Liver (tissue), 9 donors: ENCODE results near the gene PEAK1. TPM values are rescaled to one million over a fixed set of nuclear protein-coding genes. Genes with fewer than 3 reads are reported as not detected.

ENCODE experiments used
- DNase-seq: peaks from one replicate; pipeline ENCODE4 v3.0.0-alpha.2; 2017; ENCODE audit warnings: low spot score
- H3K27ac ChIP-seq, 2 donors: one replicate each; pipeline ENCODE4 v1.7.0; 2013; ENCODE audit warnings: inconsistent platforms in 2 of 2, low read length in 2 of 2, control low read depth in 1 of 2, low read depth in 1 of 2, mild to moderate bottlenecking in 1 of 2
- H3K27me3 ChIP-seq, 4 donors: one replicate each; pipeline versions ENCODE4 v1.6.1 to v1.7.0; 2013; ENCODE audit warnings: low read length in 3 of 4, inconsistent platforms in 1 of 4, mild to moderate bottlenecking in 1 of 4, moderate library complexity in 1 of 4; ENCODE audit not compliant: control insufficient read depth in 4 of 4, insufficient read depth in 4 of 4
- H3K36me3 ChIP-seq, 4 donors: one replicate each; pipeline versions ENCODE4 v1.6.1 to v1.7.0; 2013; ENCODE audit warnings: low read length in 3 of 4, mild to moderate bottlenecking in 3 of 4, low read depth in 1 of 4, moderate library complexity in 1 of 4; ENCODE audit not compliant: control insufficient read depth in 4 of 4, insufficient read depth in 3 of 4
- H3K4me1 ChIP-seq, 4 donors: one replicate each; pipeline versions ENCODE4 v1.6.1 to v1.7.0; 2013; ENCODE audit warnings: low read length in 3 of 4, mild to moderate bottlenecking in 3 of 4, moderate library complexity in 1 of 4; ENCODE audit not compliant: control insufficient read depth in 4 of 4, insufficient read depth in 4 of 4
- H3K4me3 ChIP-seq, 3 donors: one replicate each; pipeline versions ENCODE4 v1.6.1 to v1.7.0; 2013; ENCODE audit warnings: low read length in 3 of 3, control low read depth in 1 of 3, low read depth in 1 of 3, mild to moderate bottlenecking in 1 of 3
- H3K9ac ChIP-seq, 2 donors: one replicate each; pipeline ENCODE4 v1.7.0; 2013; ENCODE audit warnings: low read length in 2 of 2, mild to moderate bottlenecking in 2 of 2, moderate library complexity in 2 of 2, control low read depth in 1 of 2, low read depth in 1 of 2
- H3K9me3 ChIP-seq, 4 donors: one replicate each; pipeline versions ENCODE4 v1.6.1 to v1.7.0; 2013; ENCODE audit warnings: low read length in 3 of 4; ENCODE audit not compliant: control insufficient read depth in 4 of 4
- FOXA2 ChIP-seq: IDR thresholded peaks from 2 replicates; pipeline ENCODE4 v1.6.1; 2016; ENCODE audit warnings: antibody characterized with exemption
- GABPA ChIP-seq, 2 donors: IDR thresholded peaks in 1 of 2; conservative IDR thresholded peaks in 1 of 2; 2 replicates each; pipeline ENCODE4 v1.6.1; 2016; ENCODE audit warnings: antibody characterized with exemption in 2 of 2, mild to moderate bottlenecking in 1 of 2, moderate library complexity in 1 of 2
- HNF4A ChIP-seq, 2 donors: conservative IDR thresholded peaks; 2 replicates each; pipeline ENCODE4 v1.6.1; 2016; ENCODE audit warnings: antibody characterized with exemption in 2 of 2, mild to moderate bottlenecking in 2 of 2
- HNF4G ChIP-seq: IDR thresholded peaks from 2 replicates; pipeline ENCODE4 v1.6.1; 2016; ENCODE audit warnings: antibody characterized with exemption
- JUND ChIP-seq, 2 donors: IDR thresholded peaks; 2 replicates each; pipeline ENCODE4 v1.6.1; 2016; ENCODE audit warnings: antibody characterized with exemption in 2 of 2
- NR2F2 ChIP-seq: IDR thresholded peaks from 2 replicates; pipeline ENCODE4 v1.6.1; 2016; ENCODE audit warnings: antibody characterized with exemption
- RAD21 ChIP-seq, 2 donors: IDR thresholded peaks; 2 replicates each; pipeline ENCODE4 v1.6.1; 2016; ENCODE audit warnings: antibody characterized with exemption in 2 of 2, mild to moderate bottlenecking in 2 of 2
- RXRA ChIP-seq, 2 donors: IDR thresholded peaks; 2 replicates each; pipeline ENCODE4 v1.6.1; 2017 to 2018; ENCODE audit warnings: antibody characterized with exemption in 2 of 2, mild to moderate bottlenecking in 1 of 2
- SP1 ChIP-seq: IDR thresholded peaks from 2 replicates; pipeline ENCODE4 v1.6.1; 2018; ENCODE audit warnings: antibody characterized with exemption, mild to moderate bottlenecking
- TAF1 ChIP-seq: conservative IDR thresholded peaks from 2 replicates; pipeline ENCODE4 v1.6.1; 2016; ENCODE audit warnings: antibody characterized with exemption, mild to moderate bottlenecking
- YY1 ChIP-seq: IDR thresholded peaks from 2 replicates; pipeline ENCODE4 v1.6.1; 2016; ENCODE audit warnings: antibody characterized with exemption, mild to moderate bottlenecking
- WGBS: extraction: QIAGEN DNeasy Blood & Tissue Kit; methylation state at CpG from one replicate; pipeline ENCODE4 v1.1.7; 2013; 5-methylcytosine and 5-hydroxymethylcytosine counted together
- polyA plus RNA-seq, 2 donors: library from polyadenylated mRNA; stranded (reverse) in 1 of 2; unstranded in 1 of 2; fragments of 200-250 nt in 1 of 2; fragments of >200 nt in 1 of 2; fragmentation: Nextera tagmentation in 1 of 2; extraction: Ambion mirVana in 1 of 2; gene quantifications; one replicate each; pipeline versions ENCODE4 v1.2.1 to v1.2.3, GENCODE V29; 2013 to 2015
- total RNA-seq, 2 donors: library from RNA; depleted of rRNA; stranded (reverse); fragments of >200 nt; gene quantifications; one replicate each; pipeline ENCODE4 v1.2.3, GENCODE V29; 2014
- TF ChIP-seq, protein P1 (sequence below): IDR thresholded peaks from 2 replicates; pipeline ENCODE4 v1.6.1; 2016; ENCODE audit warnings: antibody characterized with exemption
- TF ChIP-seq, protein P2 (sequence below): IDR thresholded peaks from 2 replicates; pipeline ENCODE4 v1.6.1; 2016; ENCODE audit warnings: antibody characterized with exemption
- TF ChIP-seq, protein P3 (sequence below): IDR thresholded peaks from 2 replicates; pipeline ENCODE4 v1.6.1; 2016; ENCODE audit warnings: antibody characterized with exemption
- donor health status: healthy.
- donor health status: healthy.
- donor health status: healthy.
- donor health status: healthy.
- donor health status: healthy.

The PEAK1 gene
- total and polyA plus RNA-seq, 4 donors, result 1.8 to 14.9 (median 5.8) TPM

DNA sequence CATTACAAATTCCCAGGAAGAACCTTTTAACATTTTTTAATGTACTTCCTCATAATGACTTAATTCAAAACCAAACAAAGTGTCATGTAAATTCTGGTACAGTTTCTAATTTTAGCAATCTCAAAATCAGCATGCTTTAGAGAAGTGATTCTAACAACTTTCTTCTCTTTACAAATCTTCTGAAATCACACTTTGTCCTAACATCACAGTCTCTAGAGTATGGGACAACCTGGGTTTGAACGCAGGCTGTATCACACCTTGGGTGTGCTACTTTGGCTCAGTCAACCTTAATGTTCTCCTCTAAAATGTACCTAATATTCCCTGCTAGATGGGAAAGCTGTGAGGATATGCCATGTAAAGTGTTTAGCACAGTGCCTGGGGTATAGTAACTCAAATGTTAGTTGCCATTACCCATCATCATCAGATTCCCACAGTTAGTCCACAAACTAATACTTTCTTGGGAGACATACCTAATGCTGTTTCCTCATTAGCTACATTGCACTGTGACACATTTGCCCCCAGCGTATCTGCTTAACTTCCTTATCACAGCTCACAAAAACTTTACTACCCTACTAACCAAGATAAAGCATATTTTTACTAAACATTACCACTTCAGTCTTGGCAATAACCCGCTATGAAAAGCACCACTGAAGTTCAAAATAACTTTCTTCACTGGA, 352.1 kb downstream of the PEAK1 start:
- no peaks in the 10 kb centered on the region for H3K9me3 ChIP-seq
- H3K36me3 ChIP-seq, result no peaks in the 10 kb centered on the region
- H3K4me3 ChIP-seq, result no peak overlapping the region
- peaks cover 7 to 48% (median 28%) of the 10 kb centered on the region in 4 donors for H3K4me1 ChIP-seq
- peak overlapping the region in 1 of 2 donors; percentile 25 for H3K27ac ChIP-seq
- no peak for DNase-seq
- H3K9ac ChIP-seq, result no peak overlapping the region
- H3K27me3 ChIP-seq, result no peaks in the 10 kb centered on the region
- 70% methylated on average over 3 of the region's 3 CpGs for WGBS
- TF ChIP-seq HNF4G, result no peak

DNA sequence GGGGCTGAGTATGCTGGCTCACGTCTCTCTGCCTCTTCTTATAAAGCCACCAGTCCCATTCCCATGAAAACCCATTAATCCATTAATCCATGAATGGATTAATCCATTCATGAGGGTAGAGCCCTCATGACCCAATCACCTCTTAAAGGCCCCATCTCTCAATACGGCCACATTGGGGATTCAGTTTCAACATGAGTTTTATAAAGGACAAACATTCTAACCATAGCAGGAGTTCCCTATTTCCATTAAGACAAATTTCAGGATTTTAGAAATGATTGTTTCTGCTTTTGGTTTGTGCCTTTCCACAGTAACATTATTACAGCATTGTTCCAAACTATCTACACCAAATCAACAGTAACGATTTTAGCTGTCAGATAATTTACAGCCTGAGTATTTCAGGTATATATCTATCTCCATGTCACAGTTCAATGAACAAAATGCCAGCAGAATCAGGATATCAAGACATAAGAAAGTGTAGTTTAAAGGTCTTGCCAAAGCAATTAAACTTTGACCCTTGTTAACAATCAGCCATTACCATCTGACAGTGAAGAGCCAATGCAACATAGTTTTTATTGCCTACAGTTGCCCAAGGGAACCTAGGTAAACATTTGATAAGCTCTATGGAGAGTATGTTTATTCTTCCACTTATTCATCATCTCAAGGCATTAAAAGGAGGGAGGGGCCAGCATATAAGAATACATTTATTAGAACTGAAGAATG, 352.8 kb downstream of the PEAK1 start:
- H3K27ac ChIP-seq, result peak overlapping the region in 1 of 2 donors; percentile 25
- H3K27me3 ChIP-seq, result no peaks in the 10 kb centered on the region
- H3K9me3 ChIP-seq, result no peaks in the 10 kb centered on the region
- no peak overlapping the region for H3K9ac ChIP-seq
- no peak overlapping the region for H3K4me3 ChIP-seq
- H3K4me1 ChIP-seq, result peaks cover 7 to 48% (median 29%) of the 10 kb centered on the region in 4 donors
- 61% methylated on average over 3 of the region's 3 CpGs for WGBS
- TF ChIP-seq, protein P1, sequence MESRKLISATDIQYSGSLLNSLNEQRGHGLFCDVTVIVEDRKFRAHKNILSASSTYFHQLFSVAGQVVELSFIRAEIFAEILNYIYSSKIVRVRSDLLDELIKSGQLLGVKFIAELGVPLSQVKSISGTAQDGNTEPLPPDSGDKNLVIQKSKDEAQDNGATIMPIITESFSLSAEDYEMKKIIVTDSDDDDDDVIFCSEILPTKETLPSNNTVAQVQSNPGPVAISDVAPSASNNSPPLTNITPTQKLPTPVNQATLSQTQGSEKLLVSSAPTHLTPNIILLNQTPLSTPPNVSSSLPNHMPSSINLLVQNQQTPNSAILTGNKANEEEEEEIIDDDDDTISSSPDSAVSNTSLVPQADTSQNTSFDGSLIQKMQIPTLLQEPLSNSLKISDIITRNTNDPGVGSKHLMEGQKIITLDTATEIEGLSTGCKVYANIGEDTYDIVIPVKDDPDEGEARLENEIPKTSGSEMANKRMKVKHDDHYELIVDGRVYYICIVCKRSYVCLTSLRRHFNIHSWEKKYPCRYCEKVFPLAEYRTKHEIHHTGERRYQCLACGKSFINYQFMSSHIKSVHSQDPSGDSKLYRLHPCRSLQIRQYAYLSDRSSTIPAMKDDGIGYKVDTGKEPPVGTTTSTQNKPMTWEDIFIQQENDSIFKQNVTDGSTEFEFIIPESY, result peak; percentile 35
- TF ChIP-seq HNF4A (conservative IDR thresholded peaks at IDR 0.05) (peak; percentile 79 to 80), FOXA2 (peak; percentile 49), TAF1 (no peak), JUND (IDR thresholded peaks at IDR 0.05) (peak; percentile 23 to 52), SP1 (peak; percentile 16), RAD21 (IDR thresholded peaks at IDR 0.05) (no peak), HNF4G (no peak), GABPA (IDR thresholded peaks at IDR 0.05 in 1 of 2, conservative IDR thresholded peaks at IDR 0.05 in 1 of 2) (no peak), NR2F2 (peak; percentile 25), RXRA (IDR thresholded peaks at IDR 0.05) (peak in 1 of 2 donors; percentile 53), YY1 (peak; percentile 63)
- TF ChIP-seq, protein P2, sequence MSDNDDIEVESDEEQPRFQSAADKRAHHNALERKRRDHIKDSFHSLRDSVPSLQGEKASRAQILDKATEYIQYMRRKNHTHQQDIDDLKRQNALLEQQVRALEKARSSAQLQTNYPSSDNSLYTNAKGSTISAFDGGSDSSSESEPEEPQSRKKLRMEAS, result no peak
- TF ChIP-seq, protein P3, sequence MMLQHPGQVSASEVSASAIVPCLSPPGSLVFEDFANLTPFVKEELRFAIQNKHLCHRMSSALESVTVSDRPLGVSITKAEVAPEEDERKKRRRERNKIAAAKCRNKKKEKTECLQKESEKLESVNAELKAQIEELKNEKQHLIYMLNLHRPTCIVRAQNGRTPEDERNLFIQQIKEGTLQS, result no peak
- DNase-seq, result no peak
- H3K36me3 ChIP-seq, result no peaks in the 10 kb centered on the region
